ENCODE data around the gene NACA2. TPM values are rescaled to one million over a fixed set of nuclear protein-coding genes. Genes with fewer than 3 reads are reported as not detected.
A peak's percentile ranks its signal among the peaks of the same experiment; 100 is the strongest.

Gene NACA2
- total and polyA plus RNA-seq, 2 of the 13 experiments (the other 11 are each of a cell fraction or from before 2014, with no cell fraction given), result 0.21 TPM; not detected in 1

DNA sequence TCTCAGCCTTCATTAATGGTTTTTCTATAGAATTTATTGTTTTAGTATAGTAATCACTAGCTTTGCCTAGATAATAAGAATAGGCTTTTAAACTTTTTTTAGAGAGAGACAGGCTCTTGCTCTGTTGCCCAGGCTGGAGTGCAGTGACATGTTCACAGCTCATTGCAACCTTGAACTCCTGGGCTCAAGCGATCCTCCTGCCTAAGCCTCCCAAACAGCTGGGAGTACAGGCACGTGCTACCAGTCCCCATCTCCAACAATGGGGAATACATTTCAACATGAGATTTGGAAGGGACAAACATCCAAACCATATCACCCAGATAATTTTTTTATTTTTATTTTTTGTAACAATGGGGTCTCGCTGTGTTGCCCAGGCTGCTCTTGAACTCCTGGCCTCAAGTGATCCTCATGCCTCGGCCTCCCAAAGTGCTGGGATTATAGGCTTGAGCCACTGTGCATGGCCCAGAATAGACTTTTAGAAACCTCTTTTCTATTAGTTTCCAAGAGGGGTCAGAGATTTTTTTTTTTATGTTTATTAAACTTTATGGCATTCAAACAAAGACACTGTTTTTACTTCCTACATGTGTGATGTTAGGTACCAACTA is 7.3 kb downstream of the NACA2 start (continued):
- TF ChIP-seq, protein P1, sequence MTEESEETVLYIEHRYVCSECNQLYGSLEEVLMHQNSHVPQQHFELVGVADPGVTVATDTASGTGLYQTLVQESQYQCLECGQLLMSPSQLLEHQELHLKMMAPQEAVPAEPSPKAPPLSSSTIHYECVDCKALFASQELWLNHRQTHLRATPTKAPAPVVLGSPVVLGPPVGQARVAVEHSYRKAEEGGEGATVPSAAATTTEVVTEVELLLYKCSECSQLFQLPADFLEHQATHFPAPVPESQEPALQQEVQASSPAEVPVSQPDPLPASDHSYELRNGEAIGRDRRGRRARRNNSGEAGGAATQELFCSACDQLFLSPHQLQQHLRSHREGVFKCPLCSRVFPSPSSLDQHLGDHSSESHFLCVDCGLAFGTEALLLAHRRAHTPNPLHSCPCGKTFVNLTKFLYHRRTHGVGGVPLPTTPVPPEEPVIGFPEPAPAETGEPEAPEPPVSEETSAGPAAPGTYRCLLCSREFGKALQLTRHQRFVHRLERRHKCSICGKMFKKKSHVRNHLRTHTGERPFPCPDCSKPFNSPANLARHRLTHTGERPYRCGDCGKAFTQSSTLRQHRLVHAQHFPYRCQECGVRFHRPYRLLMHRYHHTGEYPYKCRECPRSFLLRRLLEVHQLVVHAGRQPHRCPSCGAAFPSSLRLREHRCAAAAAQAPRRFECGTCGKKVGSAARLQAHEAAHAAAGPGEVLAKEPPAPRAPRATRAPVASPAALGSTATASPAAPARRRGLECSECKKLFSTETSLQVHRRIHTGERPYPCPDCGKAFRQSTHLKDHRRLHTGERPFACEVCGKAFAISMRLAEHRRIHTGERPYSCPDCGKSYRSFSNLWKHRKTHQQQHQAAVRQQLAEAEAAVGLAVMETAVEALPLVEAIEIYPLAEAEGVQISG (CRISPR knock-in tag; IDR thresholded peaks at IDR 0.05), result no peak
- TF ChIP-seq ZNF772 (CRISPR knock-in tag; IDR thresholded peaks at IDR 0.05), result no peak
- no peak for TF ChIP-seq DNMT1 (CRISPR knock-in tag; IDR thresholded peaks at IDR 0.05)
- no peak for TF ChIP-seq ARHGAP35 (CRISPR knock-in tag; IDR thresholded peaks at IDR 0.05; ENCODE audit: borderline replicate concordance)
- TF ChIP-seq IKZF5 (CRISPR knock-in tag; IDR thresholded peaks at IDR 0.05), result no peak
- TF ChIP-seq KMT2A (CRISPR knock-in tag; IDR thresholded peaks at IDR 0.05), result no peak
- no peak for TF ChIP-seq ZGPAT (CRISPR knock-in tag; IDR thresholded peaks at IDR 0.05)
- peak; percentile 74 for TF ChIP-seq POGZ (CRISPR knock-in tag; IDR thresholded peaks at IDR 0.05)
- TF ChIP-seq ZNF883 (CRISPR knock-in tag; IDR thresholded peaks at IDR 0.05; ENCODE audit: not compliant biosample characterization), result no peak
- TF ChIP-seq ETS1 (CRISPR knock-in tag; IDR thresholded peaks at IDR 0.05), result no peak
- TF ChIP-seq, protein P2, sequence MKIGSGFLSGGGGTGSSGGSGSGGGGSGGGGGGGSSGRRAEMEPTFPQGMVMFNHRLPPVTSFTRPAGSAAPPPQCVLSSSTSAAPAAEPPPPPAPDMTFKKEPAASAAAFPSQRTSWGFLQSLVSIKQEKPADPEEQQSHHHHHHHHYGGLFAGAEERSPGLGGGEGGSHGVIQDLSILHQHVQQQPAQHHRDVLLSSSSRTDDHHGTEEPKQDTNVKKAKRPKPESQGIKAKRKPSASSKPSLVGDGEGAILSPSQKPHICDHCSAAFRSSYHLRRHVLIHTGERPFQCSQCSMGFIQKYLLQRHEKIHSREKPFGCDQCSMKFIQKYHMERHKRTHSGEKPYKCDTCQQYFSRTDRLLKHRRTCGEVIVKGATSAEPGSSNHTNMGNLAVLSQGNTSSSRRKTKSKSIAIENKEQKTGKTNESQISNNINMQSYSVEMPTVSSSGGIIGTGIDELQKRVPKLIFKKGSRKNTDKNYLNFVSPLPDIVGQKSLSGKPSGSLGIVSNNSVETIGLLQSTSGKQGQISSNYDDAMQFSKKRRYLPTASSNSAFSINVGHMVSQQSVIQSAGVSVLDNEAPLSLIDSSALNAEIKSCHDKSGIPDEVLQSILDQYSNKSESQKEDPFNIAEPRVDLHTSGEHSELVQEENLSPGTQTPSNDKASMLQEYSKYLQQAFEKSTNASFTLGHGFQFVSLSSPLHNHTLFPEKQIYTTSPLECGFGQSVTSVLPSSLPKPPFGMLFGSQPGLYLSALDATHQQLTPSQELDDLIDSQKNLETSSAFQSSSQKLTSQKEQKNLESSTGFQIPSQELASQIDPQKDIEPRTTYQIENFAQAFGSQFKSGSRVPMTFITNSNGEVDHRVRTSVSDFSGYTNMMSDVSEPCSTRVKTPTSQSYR (CRISPR knock-in tag; IDR thresholded peaks at IDR 0.05; ENCODE audit: borderline replicate concordance), result no peak
- TF ChIP-seq ARNTL (CRISPR knock-in tag; IDR thresholded peaks at IDR 0.05), result no peak
- no peak for TF ChIP-seq SOX13 (IDR thresholded peaks at IDR 0.05)
- TF ChIP-seq SOX13 (CRISPR knock-in tag; conservative IDR thresholded peaks at IDR 0.05 in 1 of 2, IDR thresholded peaks at IDR 0.05 in 1 of 2), result peak in 1 of 2 experiments; percentile 51; a peak in 2 of 4 replicates
- TF ChIP-seq ZNF432 (CRISPR knock-in tag; IDR thresholded peaks at IDR 0.05; ENCODE audit: borderline replicate concordance), result no peak

Measured in HepG2 (cell line).